Activated CD8-positive, alpha-beta memory T cell treated with anti-CD3 and anti-CD28 coated beads for 48 hours (primary cell): ENCODE data around the gene ZNF644.
"Not testable (repeated sequence)": the region's sequence is repeated elsewhere in the genome, so short reads cannot be mapped to it uniquely, and the experiment has no call there.

Experiments
- DNase-seq, 3 experiments: peaks; one replicate each; pipeline ENCODE4 v3.0.0-alpha.2; 2020; ENCODE audit warnings: low read depth in 2 of 3, low spot score in 2 of 3

Gene ZNF644

GRCh38 chr1:90928231-90928630 lies 93.6 kb downstream of the ZNF644 start:
- not testable (repeated sequence) for DNase-seq

GRCh38 chr1:90927674-90928073 lies 94.2 kb downstream of the ZNF644 start:
- DNase-seq, result not testable (repeated sequence)

GRCh38 chr1:90926971-90927370 lies 94.9 kb downstream of the ZNF644 start:
- no peak for DNase-seq

GRCh38 chr1:90925928-90926869 lies 95.6 kb downstream of the ZNF644 start:
- no peak for DNase-seq

GRCh38 chr1:90924982-90925381 lies 96.9 kb downstream of the ZNF644 start:
- no peak for DNase-seq

- no peak for DNase-seq
Observed at GRCh38 chr1:90922996-90923395, 98.8 kb downstream of the ZNF644 start.

GRCh38 chr1:90922202-90922601 lies 99.6 kb downstream of the ZNF644 start:
- DNase-seq, result no peak

- no peak for DNase-seq
Observed at GRCh38 chr1:90919900-90920299, 101.9 kb downstream of the ZNF644 start.

GRCh38 chr1:90919190-90919719 lies 102.6 kb downstream of the ZNF644 start:
- no peak for DNase-seq

GRCh38 chr1:90911353-90911752 lies 110.5 kb downstream of the ZNF644 start:
- no peak for DNase-seq

- no peak for DNase-seq
Observed at GRCh38 chr1:90902672-90903071, 119.2 kb downstream of the ZNF644 start.

GRCh38 chr1:90899263-90899662 lies 122.6 kb downstream of the ZNF644 start:
- DNase-seq, result no peak

GRCh38 chr1:90893679-90894078 lies 128.2 kb downstream of the ZNF644 start:
- DNase-seq, result not testable (repeated sequence)

- DNase-seq, result not testable (repeated sequence)
Observed at GRCh38 chr1:90892884-90893283, 129.0 kb downstream of the ZNF644 start.

GRCh38 chr1:90892196-90892595 lies 129.6 kb downstream of the ZNF644 start:
- not testable (repeated sequence) for DNase-seq

- DNase-seq, result not testable (repeated sequence)
Observed at GRCh38 chr1:90891756-90892155, 130.1 kb downstream of the ZNF644 start.

- DNase-seq, result no peak
Observed at GRCh38 chr1:90882221-90882620, 139.6 kb downstream of the ZNF644 start.

- no peak for DNase-seq
Observed at GRCh38 chr1:90881034-90881433, 140.8 kb downstream of the ZNF644 start.

- no peak for DNase-seq
Observed at GRCh38 chr1:90879281-90879680, 142.6 kb downstream of the ZNF644 start.

GRCh38 chr1:90876101-90876500 lies 145.7 kb downstream of the ZNF644 start:
- no peak for DNase-seq
